Mucosa of descending colon (tissue), 3 donors: ENCODE data around the gene KNSTRN. TPM values are rescaled to one million over a fixed set of nuclear protein-coding genes. Genes with fewer than 3 reads are reported as not detected.

Experiments used
- ATAC-seq: fragments of 200-7000 bp; cut with Tn5 transposase; one replicate; pipeline ENCODE4 v1.9.1; 2020; ENCODE audit warnings: mild to moderate bottlenecking, moderate library complexity
- DNase-seq, 3 donors: peaks; one replicate each; pipeline ENCODE4 v3.0.0-alpha.2; 2020
- H3K36me3 ChIP-seq: fragments of 200-600 bp; one replicate; pipeline ENCODE4 v1.8.0; 2021; ENCODE audit warnings: low read depth, mild to moderate bottlenecking
- H3K4me1 ChIP-seq: fragments of 200-600 bp; one replicate; pipeline ENCODE4 v1.8.0; 2021; ENCODE audit warnings: low read depth, mild to moderate bottlenecking
- H3K4me3 ChIP-seq: fragments of 200-600 bp; one replicate; pipeline ENCODE4 v1.8.0; 2021; ENCODE audit warnings: mild to moderate bottlenecking
- H3K9me3 ChIP-seq: fragments of 200-600 bp; one replicate; pipeline ENCODE4 v1.8.0; 2021; ENCODE audit warnings: mild to moderate bottlenecking
- intact Hi-C, 2 donors: fragments of 100-400 bp; cut with DNase I in 1 of 2; cut with micrococcal nuclease in 1 of 2; formaldehyde crosslinking; loops; one replicate each; pipeline versions ENCODE4 v1.11.0 to v1.11.1; 2022; cut with DNase I, micrococcal nuclease
- total RNA-seq, 3 donors: library from RNA; stranded (reverse); fragmentation: NEBNext Ultra II Directional in 2 of 3; extraction: Animal tissue kit (Norgen Biotek cat#: 25700) in 2 of 3; gene quantifications; one replicate each; pipeline versions ENCODE4 v1.2.1 to v1.2.4, GENCODE V29; 2021 to 2023
- TF ChIP-seq, protein P1 (sequence below): fragments of 200-600 bp; IDR thresholded peaks from one replicate; pipeline ENCODE4 v1.8.0; 2022; ENCODE audit warnings: antibody characterized with exemption, mild to moderate bottlenecking
- donor health status: DM: no; HTN: no; CAD: no; lungs with moderate emphysema.
- donor health status: DM: no; HTN: no; CAD: no.
- donor health status: DM: no; HTN: yes; CAD: no.

KNSTRN gene
- total RNA-seq, 3 donors from 2014 or later = 9.4 to 16.4 (median 10.5) TPM

DNA sequence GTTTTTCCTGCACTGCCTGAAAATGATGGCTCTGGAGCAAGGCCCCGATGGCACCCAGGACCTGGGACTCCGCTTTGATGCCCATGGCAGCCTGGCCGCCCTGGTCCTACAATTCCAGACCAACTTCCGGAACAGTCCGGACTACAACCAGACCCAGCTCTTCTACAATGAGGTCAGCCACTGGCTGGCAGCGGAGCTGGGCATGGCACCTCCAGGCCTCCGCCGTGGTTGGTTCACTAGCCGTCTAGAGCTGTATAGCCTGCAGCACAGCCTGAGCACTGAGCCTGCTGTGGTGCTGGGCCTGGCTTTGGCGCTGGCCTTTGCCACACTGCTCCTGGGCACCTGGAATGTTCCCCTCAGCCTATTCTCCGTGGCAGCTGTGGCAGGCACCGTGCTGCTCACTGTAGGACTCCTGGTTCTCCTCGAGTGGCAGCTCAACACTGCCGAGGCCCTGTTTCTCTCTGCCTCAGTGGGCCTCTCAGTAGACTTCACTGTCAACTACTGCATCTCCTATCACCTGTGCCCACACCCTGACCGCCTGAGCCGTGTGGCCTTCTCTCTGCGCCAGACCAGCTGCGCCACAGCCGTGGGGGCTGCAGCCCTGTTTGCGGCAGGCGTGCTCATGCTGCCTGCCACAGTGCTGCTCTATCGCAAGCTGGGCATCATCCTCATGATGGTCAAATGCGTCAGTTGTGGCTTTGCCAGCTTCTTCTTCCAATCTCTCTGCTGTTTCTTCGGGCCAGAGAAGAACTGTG lies 13.6 kb upstream of the KNSTRN start:
- intact Hi-C loops = no loop called here
- ATAC-seq (no peak), DNase-seq (peak in 2 of 3 donors; percentile 40 to 56)
- TF ChIP-seq, protein P1, sequence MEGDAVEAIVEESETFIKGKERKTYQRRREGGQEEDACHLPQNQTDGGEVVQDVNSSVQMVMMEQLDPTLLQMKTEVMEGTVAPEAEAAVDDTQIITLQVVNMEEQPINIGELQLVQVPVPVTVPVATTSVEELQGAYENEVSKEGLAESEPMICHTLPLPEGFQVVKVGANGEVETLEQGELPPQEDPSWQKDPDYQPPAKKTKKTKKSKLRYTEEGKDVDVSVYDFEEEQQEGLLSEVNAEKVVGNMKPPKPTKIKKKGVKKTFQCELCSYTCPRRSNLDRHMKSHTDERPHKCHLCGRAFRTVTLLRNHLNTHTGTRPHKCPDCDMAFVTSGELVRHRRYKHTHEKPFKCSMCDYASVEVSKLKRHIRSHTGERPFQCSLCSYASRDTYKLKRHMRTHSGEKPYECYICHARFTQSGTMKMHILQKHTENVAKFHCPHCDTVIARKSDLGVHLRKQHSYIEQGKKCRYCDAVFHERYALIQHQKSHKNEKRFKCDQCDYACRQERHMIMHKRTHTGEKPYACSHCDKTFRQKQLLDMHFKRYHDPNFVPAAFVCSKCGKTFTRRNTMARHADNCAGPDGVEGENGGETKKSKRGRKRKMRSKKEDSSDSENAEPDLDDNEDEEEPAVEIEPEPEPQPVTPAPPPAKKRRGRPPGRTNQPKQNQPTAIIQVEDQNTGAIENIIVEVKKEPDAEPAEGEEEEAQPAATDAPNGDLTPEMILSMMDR = no peak
- H3K9me3 ChIP-seq = no peaks in the 10 kb centered on the region
- H3K4me3 ChIP-seq = no peak overlapping the region
- H3K36me3 ChIP-seq = no peaks in the 10 kb centered on the region
- peaks cover 19% of the 10 kb centered on the region for H3K4me1 ChIP-seq

DNA sequence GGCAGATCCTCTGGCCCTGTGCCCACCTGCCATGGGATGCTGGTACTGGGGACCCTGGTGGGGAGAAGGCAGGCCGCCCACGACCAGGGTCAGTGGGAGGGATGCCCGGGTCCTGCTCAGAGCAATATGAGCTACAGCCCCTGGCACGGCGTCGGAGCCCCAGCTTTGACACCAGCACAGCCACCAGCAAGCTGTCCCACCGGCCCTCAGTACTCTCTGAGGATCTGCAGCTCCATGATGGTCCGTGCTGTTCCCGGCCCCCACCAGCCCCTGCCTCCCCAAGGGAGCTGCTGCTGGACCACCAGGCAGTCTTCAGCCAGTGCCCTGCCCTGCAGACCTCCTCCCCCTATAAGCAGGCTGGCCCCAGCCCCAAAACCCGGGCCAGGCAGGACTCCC lies 13.0 kb upstream of the KNSTRN start:
- DNase-seq (peak in 1 of 3 donors; percentile 40), ATAC-seq (no peak)
- no peaks in the 10 kb centered on the region for H3K36me3 ChIP-seq
- H3K4me1 ChIP-seq = peaks cover 15% of the 10 kb centered on the region
- no peaks in the 10 kb centered on the region for H3K9me3 ChIP-seq
- TF ChIP-seq, protein P1 = no peak
- intact Hi-C loops = no loop called here
- H3K4me3 ChIP-seq = no peak overlapping the region

DNA sequence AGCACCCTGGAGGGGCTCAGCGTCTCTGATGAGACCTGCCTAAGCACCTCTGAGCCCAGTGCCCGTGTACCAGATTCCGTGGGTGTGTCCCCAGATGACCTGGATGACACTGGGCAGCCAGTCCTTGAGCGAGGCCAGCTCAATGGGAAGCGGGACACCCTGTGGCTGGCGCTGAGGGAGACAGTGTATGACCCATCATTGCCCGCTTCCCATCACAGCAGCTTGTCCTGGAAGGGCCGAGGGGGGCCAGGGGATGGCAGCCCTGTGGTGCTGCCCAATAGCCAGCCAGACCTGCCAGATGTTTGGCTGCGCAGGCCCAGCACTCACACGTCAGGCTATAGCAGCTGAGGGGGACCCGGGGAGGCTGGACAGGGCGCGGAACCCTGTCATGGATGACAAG lies 12.6 kb upstream of the KNSTRN start:
- ATAC-seq = no peak
- peaks cover 15% of the 10 kb centered on the region for H3K4me1 ChIP-seq
- TF ChIP-seq, protein P1 = no peak
- no peaks in the 10 kb centered on the region for H3K9me3 ChIP-seq
- no peak for DNase-seq
- H3K36me3 ChIP-seq = no peaks in the 10 kb centered on the region
- intact Hi-C loops = loop anchor here in 1 of 2 donors (5.0 kb wide), 1 partner anchor 57 kb away; no protein-coding TSS in a partner anchor
- H3K4me3 ChIP-seq = no peak overlapping the region

DNA sequence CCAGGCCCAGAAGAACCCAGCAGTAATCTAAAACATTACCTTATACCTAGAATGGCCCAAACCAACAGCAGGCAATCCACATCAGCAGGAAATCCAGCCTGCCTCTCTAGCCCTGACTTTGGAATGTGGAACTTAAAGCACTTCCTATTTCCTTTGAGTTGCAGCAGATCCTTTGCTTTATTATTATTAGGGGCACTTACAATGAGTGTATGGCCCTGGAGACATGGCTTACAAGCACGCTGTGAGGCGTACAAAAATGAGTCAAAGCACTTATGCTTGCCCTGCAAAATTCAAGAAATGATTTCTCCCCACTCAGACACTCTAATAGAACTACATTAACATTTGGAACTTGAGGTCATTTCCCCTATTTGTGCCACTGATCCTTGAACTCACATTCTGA lies 9.5 kb upstream of the KNSTRN start:
- no peaks in the 10 kb centered on the region for H3K9me3 ChIP-seq
- DNase-seq = no peak
- H3K36me3 ChIP-seq = no peaks in the 10 kb centered on the region
- no peak for ATAC-seq
- no peak overlapping the region for H3K4me3 ChIP-seq
- H3K4me1 ChIP-seq = peaks cover 4% of the 10 kb centered on the region
- TF ChIP-seq, protein P1 = no peak
- intact Hi-C loops = loop anchor here in 1 of 2 donors (5.0 kb wide), 1 partner anchor 54 kb away; no protein-coding TSS in a partner anchor

DNA sequence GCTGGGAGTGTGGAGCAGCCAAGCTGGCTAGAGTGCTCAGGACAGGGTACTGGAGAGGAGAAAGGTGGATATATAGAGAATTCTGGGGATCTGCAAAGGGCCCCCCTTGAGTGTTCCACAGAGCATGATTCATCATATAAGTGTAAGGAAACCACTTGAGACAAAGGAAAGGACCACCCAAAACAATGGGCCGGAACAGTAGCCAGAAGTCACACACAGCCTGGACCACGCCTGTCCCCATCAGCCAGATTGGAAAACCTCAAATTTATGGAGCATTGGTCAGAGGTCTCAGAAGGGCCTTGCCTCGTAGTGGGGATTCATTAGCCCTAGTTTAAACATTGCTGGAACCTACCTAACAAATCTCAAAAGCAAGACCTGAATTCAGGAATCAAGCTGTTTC lies 4.9 kb upstream of the KNSTRN start:
- H3K36me3 ChIP-seq = no peaks in the 10 kb centered on the region
- no peak for DNase-seq
- TF ChIP-seq, protein P1 = no peak
- H3K4me3 ChIP-seq = no peak overlapping the region
- no peak for ATAC-seq
- intact Hi-C loops = no loop called here
- no peaks in the 10 kb centered on the region for H3K4me1 ChIP-seq
- H3K9me3 ChIP-seq = no peaks in the 10 kb centered on the region
